CD14-positive monocyte (primary cell): Measurements from ENCODE around the gene WDR17. TPM values are rescaled to one million over a fixed set of nuclear protein-coding genes. Genes with fewer than 3 reads are reported as not detected.

Experiments
- DNase-seq, 3 donors: peaks; one replicate each; pipeline ENCODE4 v3.0.0-alpha.2; 2011 to 2022
- H2AFZ ChIP-seq: 2 replicates; pipeline ENCODE4 v1.6.0; 2012; ENCODE audit warnings: mild to moderate bottlenecking, low read depth, low read length, inconsistent platforms; ENCODE audit not compliant: insufficient read depth, poor library complexity, severe bottlenecking
- H3K27ac ChIP-seq, 2 donors: 1 replicate in 1 of 2; 2 replicates in 1 of 2; pipeline ENCODE4 v1.5.1; 2012 to 2013; ENCODE audit warnings: low read length in 2 of 2, control low read depth in 1 of 2, inconsistent platforms in 1 of 2, low read depth in 1 of 2, mild to moderate bottlenecking in 1 of 2
- H3K27me3 ChIP-seq, 2 donors: one replicate each; pipeline versions ENCODE4 v1.6.0 to v1.6.1; 2011 to 2013; ENCODE audit warnings: low read length in 2 of 2; ENCODE audit not compliant: control insufficient read depth in 2 of 2, insufficient read depth in 2 of 2
- H3K36me3 ChIP-seq, 2 donors: replicated peaks in 1 of 2; 1 replicate in 1 of 2; 2 replicates in 1 of 2; pipeline versions ENCODE4 v1.5.1 to v1.6.1; 2012 to 2013; ENCODE audit warnings: low read length in 2 of 2, control low read depth in 1 of 2, inconsistent platforms in 1 of 2, mild to moderate bottlenecking in 1 of 2; ENCODE audit not compliant: insufficient read depth in 2 of 2, control insufficient read depth in 1 of 2
- H3K4me1 ChIP-seq, 2 donors: 1 replicate in 1 of 2; 2 replicates in 1 of 2; pipeline versions ENCODE4 v1.5.1 to v1.6.1; 2012 to 2013; ENCODE audit warnings: low read length in 2 of 2, control low read depth in 1 of 2, inconsistent platforms in 1 of 2, mild to moderate bottlenecking in 1 of 2, moderate library complexity in 1 of 2; ENCODE audit not compliant: insufficient read depth in 2 of 2, control insufficient read depth in 1 of 2
- H3K4me2 ChIP-seq: replicated peaks from 2 replicates; pipeline ENCODE3; 2012; ENCODE audit warnings: low read length, moderate library complexity, mild to moderate bottlenecking; ENCODE audit not compliant: poor library complexity, severe bottlenecking; ENCODE audit errors: extremely low read depth
- H3K4me3 ChIP-seq, 3 experiments: fragments of 200-600 bp in 1 of 3; sonication (generic) in 1 of 3; replicated peaks in 1 of 3; 1 replicate in 2 of 3; 2 replicates in 1 of 3; pipeline ENCODE4 v1.5.1; 2011 to 2013; ENCODE audit warnings: low read length in 3 of 3, mild to moderate bottlenecking in 3 of 3, control low read depth in 2 of 3, low read depth in 2 of 3, inconsistent platforms in 1 of 3, moderate library complexity in 1 of 3
- H3K79me2 ChIP-seq: 2 replicates; pipeline ENCODE4 v1.6.0; 2012; ENCODE audit warnings: mild to moderate bottlenecking, control low read depth, inconsistent platforms, low read length, moderate library complexity; ENCODE audit not compliant: insufficient read depth
- H3K9ac ChIP-seq: 2 replicates; pipeline ENCODE4 v1.6.0; 2017; ENCODE audit warnings: low read length, mild to moderate bottlenecking; ENCODE audit not compliant: insufficient read depth, poor library complexity, severe bottlenecking
- H3K9me3 ChIP-seq, 2 donors: replicated peaks in 1 of 2; 1 replicate in 1 of 2; 2 replicates in 1 of 2; pipeline versions ENCODE4 v1.5.1 to v1.6.1; 2012 to 2013; ENCODE audit warnings: low read length in 2 of 2, control low read depth in 1 of 2; ENCODE audit not compliant: control insufficient read depth in 1 of 2, insufficient read depth in 1 of 2
- H4K20me1 ChIP-seq: 2 replicates; pipeline ENCODE4 v1.6.0; 2012; ENCODE audit warnings: mild to moderate bottlenecking, low read length, control low read depth, moderate library complexity; ENCODE audit not compliant: insufficient read depth
- H3K27ac Mint-ChIP-seq, 7 donors: one replicate each; pipeline ENCODE4 v1.8.0; 2020; ENCODE audit warnings: mild to moderate bottlenecking in 7 of 7, mixed read lengths in 7 of 7, moderate library complexity in 6 of 7, inconsistent platforms in 2 of 7
- H3K27me3 Mint-ChIP-seq, 3 donors: one replicate each; pipeline ENCODE4 v1.8.0; 2021 to 2022; ENCODE audit warnings: low read depth in 3 of 3, mild to moderate bottlenecking in 3 of 3, mixed read lengths in 3 of 3, moderate library complexity in 3 of 3, inconsistent platforms in 1 of 3
- H3K36me3 Mint-ChIP-seq, 2 donors: one replicate each; pipeline ENCODE4 v1.8.0; 2020; ENCODE audit warnings: mixed read lengths in 2 of 2, inconsistent platforms in 1 of 2, mild to moderate bottlenecking in 1 of 2
- H3K4me1 Mint-ChIP-seq: one replicate; pipeline ENCODE4 v1.8.0; 2020; ENCODE audit warnings: mild to moderate bottlenecking, mixed read lengths
- H3K4me3 Mint-ChIP-seq, 2 donors: one replicate each; pipeline ENCODE4 v1.8.0; 2020; ENCODE audit warnings: mild to moderate bottlenecking in 2 of 2, mixed read lengths in 2 of 2, moderate library complexity in 1 of 2
- H3K9me3 Mint-ChIP-seq, 7 donors: one replicate each; pipeline ENCODE4 v1.8.0; 2020 to 2022; ENCODE audit warnings: mixed read lengths in 7 of 7, mild to moderate bottlenecking in 6 of 7, moderate library complexity in 6 of 7, inconsistent platforms in 2 of 7
- CTCF ChIP-seq: fragments of 200-600 bp; IDR thresholded peaks from one replicate; pipeline ENCODE4 v1.8.0; 2022; ENCODE audit warnings: antibody characterized with exemption, mild to moderate bottlenecking
- WGBS: methylation state at CpG from one replicate; pipeline ENCODE4 v1.1.5; 2013; ENCODE audit warnings: missing lambda C conversion rate; ENCODE audit not compliant: insufficient coverage; 5-methylcytosine and 5-hydroxymethylcytosine counted together
- intact Hi-C, 2 donors: fragments of 100-400 bp; cut with micrococcal nuclease; formaldehyde crosslinking; loops; one replicate each; pipeline versions ENCODE4 v1.15.0 to v1.15.1; 2023
- polyA plus RNA-seq, 3 donors: library from polyadenylated mRNA; depleted of rRNA in 1 of 3; unstranded in 2 of 3; stranded (reverse) in 1 of 3; fragments of 300-500 nt in 2 of 3; fragments of >200 nt in 1 of 3; fragmentation: Illumina TruSeq in 2 of 3; gene quantifications; 1 replicate in 2 of 3; 2 replicates in 1 of 3; pipeline ENCODE4 v1.2.3, GENCODE V29; 2012 to 2021

Gene WDR17
- polyA plus RNA-seq, 3 donors = 0.22 to 2.1 (median 1.1) TPM

DNA sequence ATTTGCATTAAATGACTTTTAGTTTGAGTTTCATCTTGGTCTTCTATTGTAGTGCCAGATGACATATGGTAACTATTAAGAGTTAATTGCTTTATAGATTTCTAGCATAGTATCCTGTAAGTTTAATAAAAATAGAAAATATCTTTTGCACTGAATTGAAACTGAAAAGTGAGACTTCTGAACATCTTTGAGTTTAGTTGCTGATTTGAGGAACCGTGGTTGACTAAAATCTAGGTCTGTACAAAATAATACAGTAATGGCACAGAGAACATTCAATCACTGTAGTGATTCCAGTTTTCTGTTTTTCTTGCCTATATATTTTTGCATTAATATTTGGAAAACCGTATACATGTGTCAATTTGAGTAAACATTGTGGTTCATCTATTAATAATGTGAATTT lies 69.0 kb downstream of the WDR17 start:
- H3K36me3 ChIP-seq = no peaks in the 10 kb centered on the region
- intact Hi-C loops = no loop called here
- H2AFZ ChIP-seq = no peak overlapping the region
- WGBS = no CpG with 5 or more reads among the region's 2 CpGs
- Mint-ChIP-seq H3K4me3 (no peak overlapping the region), H3K9me3 (no peaks in the 10 kb centered on the region), H3K36me3 (no peaks in the 10 kb centered on the region), H3K4me1 (no peaks in the 10 kb centered on the region), H3K27me3 (peaks cover 0 to 1% (median 0%) of the 10 kb centered on the region in 3 donors), H3K27ac (no peak overlapping the region)
- H3K27me3 ChIP-seq = no peaks in the 10 kb centered on the region
- H3K4me2 ChIP-seq = no peak overlapping the region
- no peaks in the 10 kb centered on the region for H3K4me1 ChIP-seq
- H3K9me3 ChIP-seq = no peaks in the 10 kb centered on the region
- no peaks in the 10 kb centered on the region for H4K20me1 ChIP-seq
- no peak for TF ChIP-seq CTCF
- no peak overlapping the region for H3K4me3 ChIP-seq
- no peak for DNase-seq
- no peaks in the 10 kb centered on the region for H3K79me2 ChIP-seq
- no peak overlapping the region for H3K27ac ChIP-seq
- no peak overlapping the region for H3K9ac ChIP-seq

DNA sequence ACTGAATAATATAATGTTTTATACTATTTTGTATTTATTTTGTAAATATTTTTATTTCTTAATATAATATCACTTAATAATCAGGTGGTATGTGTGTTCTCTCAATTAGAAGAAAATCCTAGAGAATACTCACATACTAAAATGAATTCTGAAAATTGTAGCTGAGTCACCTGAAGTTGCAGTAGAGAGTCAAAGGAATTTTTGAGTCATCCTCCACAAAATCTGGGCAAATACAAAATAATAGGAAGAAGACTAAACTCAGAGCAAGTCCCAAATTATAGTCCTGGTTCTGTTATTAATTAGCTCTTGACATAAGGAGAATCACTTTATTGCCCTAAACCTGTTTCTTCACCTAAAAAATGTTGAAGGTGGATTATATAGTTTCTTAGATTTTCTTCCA lies 72.0 kb downstream of the WDR17 start:
- H3K27me3 Mint-ChIP-seq = peaks cover 0 to 1% (median 0%) of the 10 kb centered on the region in 3 donors
- DNase-seq = no peak
- Histone ChIP-seq H2AFZ (no peak overlapping the region), H3K27me3 (no peaks in the 10 kb centered on the region), H3K36me3 (no peaks in the 10 kb centered on the region), H3K4me1 (no peaks in the 10 kb centered on the region), H4K20me1 (no peaks in the 10 kb centered on the region), H3K9me3 (no peaks in the 10 kb centered on the region), H3K27ac (no peak overlapping the region), H3K4me2 (no peak overlapping the region), H3K4me3 (no peak overlapping the region), H3K79me2 (no peaks in the 10 kb centered on the region), H3K9ac (no peak overlapping the region)
- no peaks in the 10 kb centered on the region for H3K9me3 Mint-ChIP-seq
- no peaks in the 10 kb centered on the region for H3K36me3 Mint-ChIP-seq
- no peak overlapping the region for H3K27ac Mint-ChIP-seq
- H3K4me1 Mint-ChIP-seq = no peaks in the 10 kb centered on the region
- H3K4me3 Mint-ChIP-seq = no peak overlapping the region
- intact Hi-C loops = no loop called here
- no peak for TF ChIP-seq CTCF
